Activated CD8-positive, alpha-beta memory T cell treated with anti-CD3 and anti-CD28 coated beads, Interleukin-2, amount 10 ng/mL, durations not matched to agents 7 days and 5 days (primary cell): Measurements from ENCODE around the gene KREMEN2. TPM values are rescaled to one million over a fixed set of nuclear protein-coding genes. Genes with fewer than 3 reads are reported as not detected.

ENCODE experiments used
- ATAC-seq: fragments of 150-1000 bp; cut with Tn5 transposase; one replicate; pipeline ENCODE4 v1.10.0; 2021; ENCODE audit warnings: moderate library complexity
- CTCF ChIA-PET: fragments of 350-600 bp; sonication (Branson Sonifier 250); formaldehyde crosslinking; loops from one replicate; lab custom pipeline; 2021; ENCODE audit warnings: antibody characterized with exemption; lab: Charles Lee
- DNase-seq: peaks from one replicate; pipeline ENCODE4 v3.0.0-alpha.2; 2020
- H3K27ac Mint-ChIP-seq: one replicate; pipeline ENCODE4 v1.8.0; 2021; ENCODE audit warnings: mild to moderate bottlenecking, mixed read lengths
- H3K27me3 Mint-ChIP-seq: one replicate; pipeline ENCODE4 v1.8.0; 2021; ENCODE audit warnings: mixed read lengths
- H3K36me3 Mint-ChIP-seq: one replicate; pipeline ENCODE4 v1.8.0; 2021; ENCODE audit warnings: mild to moderate bottlenecking, mixed read lengths
- H3K4me1 Mint-ChIP-seq: one replicate; pipeline ENCODE4 v1.8.0; 2021; ENCODE audit warnings: mixed read lengths
- H3K4me3 Mint-ChIP-seq: one replicate; pipeline ENCODE4 v1.8.0; 2021; ENCODE audit warnings: mild to moderate bottlenecking, moderate library complexity, mixed read lengths
- H3K9me3 Mint-ChIP-seq: one replicate; pipeline ENCODE4 v1.8.0; 2022; ENCODE audit warnings: low read depth, mixed read lengths
- total RNA-seq, 2 experiments: library from RNA; stranded (reverse); gene quantifications; one replicate each; pipeline ENCODE4 v1.2.3, GENCODE V29; 2021

The KREMEN2 gene
- total RNA-seq, 2 experiments from 2014 or later = 0.35 to 0.40 TPM

- Mint-ChIP-seq H3K27me3 (peaks cover 35% of the 10 kb centered on the region), H3K36me3 (no peaks in the 10 kb centered on the region), H3K9me3 (no peaks in the 10 kb centered on the region), H3K4me3 (no peak overlapping the region), H3K27ac (no peak overlapping the region), H3K4me1 (peaks cover 10% of the 10 kb centered on the region)
- ATAC-seq = no peak
- CTCF ChIA-PET = interaction anchor here (0.8 to 1.7 kb wide), 5 partner anchors 8 to 71 kb away, joined by 3 to 8 read pairs (median 5); no protein-coding TSS in a partner anchor
- no peak for DNase-seq
Observed at GRCh38 chr16:2960183-2961010, 3.7 kb upstream of the KREMEN2 start.

- DNase-seq (no peak), ATAC-seq (no peak)
- no peak overlapping the region for H3K27ac Mint-ChIP-seq
- H3K9me3 Mint-ChIP-seq = no peaks in the 10 kb centered on the region
- peaks cover 18% of the 10 kb centered on the region for H3K4me1 Mint-ChIP-seq
- H3K36me3 Mint-ChIP-seq = no peaks in the 10 kb centered on the region
- peaks cover 35% of the 10 kb centered on the region for H3K27me3 Mint-ChIP-seq
- CTCF ChIA-PET = interaction anchor here (0.6 to 2.4 kb wide), 10 partner anchors 8 to 43 kb away, joined by 3 to 6 read pairs (median 4); no protein-coding TSS in a partner anchor
- no peak overlapping the region for H3K4me3 Mint-ChIP-seq
Observed at GRCh38 chr16:2962334-2963073, 1.6 kb upstream of the KREMEN2 start.

GRCh38 chr16:2963074-2963722 lies 877 bp upstream of the KREMEN2 start:
- ATAC-seq = no peak
- peaks cover under 1% of the 10 kb centered on the region for H3K36me3 Mint-ChIP-seq

GRCh38 chr16:2964475-2965336 lies 631 bp downstream of the KREMEN2 start:
- H3K4me3 Mint-ChIP-seq = peak overlapping the region; percentile 43
- CTCF ChIA-PET = interaction anchor here (0.7 to 2.0 kb wide), 12 partner anchors 13 to 211 kb away, joined by 3 to 5 read pairs (median 4); partner anchors contain the start of gene FLYWCH1
- peak; percentile 30 for ATAC-seq
- no peaks in the 10 kb centered on the region for H3K9me3 Mint-ChIP-seq
- peaks cover 30% of the 10 kb centered on the region for H3K4me1 Mint-ChIP-seq
- peaks cover 2% of the 10 kb centered on the region for H3K36me3 Mint-ChIP-seq
- DNase-seq = peak; percentile 81
- H3K27ac Mint-ChIP-seq = no peak overlapping the region
- peaks cover 41% of the 10 kb centered on the region for H3K27me3 Mint-ChIP-seq

More at GRCh38 chr16:2963074-2963722, 877 bp upstream of the KREMEN2 start:
- H3K4me1 Mint-ChIP-seq = peaks cover 23% of the 10 kb centered on the region
- CTCF ChIA-PET = interaction anchor here (0.6 to 2.4 kb wide), 7 partner anchors 12 to 44 kb away, joined by 3 to 6 read pairs (median 4); no protein-coding TSS in a partner anchor
- peaks cover 39% of the 10 kb centered on the region for H3K27me3 Mint-ChIP-seq
- H3K9me3 Mint-ChIP-seq = no peaks in the 10 kb centered on the region
- no peak for DNase-seq
- H3K4me3 Mint-ChIP-seq = no peak overlapping the region
- no peak overlapping the region for H3K27ac Mint-ChIP-seq

GRCh38 chr16:2966043-2966807 lies 2.1 kb downstream of the KREMEN2 start:
- CTCF ChIA-PET = interaction anchor here (0.8 to 1.6 kb wide), 6 partner anchors 38 to 61 kb away, joined by 3 to 5 read pairs (median 4); partner anchors contain the start of gene TNFRSF12A
- ATAC-seq = no peak
- peaks cover 4% of the 10 kb centered on the region for H3K36me3 Mint-ChIP-seq
- peak overlapping the region; percentile 43 for H3K4me3 Mint-ChIP-seq
- no peaks in the 10 kb centered on the region for H3K9me3 Mint-ChIP-seq
- H3K27ac Mint-ChIP-seq = no peak overlapping the region
- no peak for DNase-seq
- H3K4me1 Mint-ChIP-seq = peaks cover 38% of the 10 kb centered on the region
- H3K27me3 Mint-ChIP-seq = peaks cover 35% of the 10 kb centered on the region

GRCh38 chr16:2966808-2967191 lies 2.7 kb downstream of the KREMEN2 start:
- ATAC-seq (no peak), DNase-seq (no peak)
- Mint-ChIP-seq H3K27me3 (peaks cover 33% of the 10 kb centered on the region), H3K4me3 (no peak overlapping the region), H3K36me3 (peaks cover 4% of the 10 kb centered on the region), H3K9me3 (no peaks in the 10 kb centered on the region), H3K27ac (no peak overlapping the region), H3K4me1 (peaks cover 36% of the 10 kb centered on the region)
- CTCF ChIA-PET = interaction anchor here (1.0 to 2.0 kb wide), 6 partner anchors 11 to 62 kb away, joined by 3 to 8 read pairs (median 4); no protein-coding TSS in a partner anchor

- ATAC-seq (no peak), DNase-seq (no peak)
- CTCF ChIA-PET = interaction anchor here (1.0 to 2.0 kb wide), 7 partner anchors 11 to 61 kb away, joined by 3 to 8 read pairs (median 3); no protein-coding TSS in a partner anchor
- Mint-ChIP-seq H3K4me3 (no peak overlapping the region), H3K9me3 (no peaks in the 10 kb centered on the region), H3K4me1 (peaks cover 40% of the 10 kb centered on the region), H3K36me3 (peaks cover 8% of the 10 kb centered on the region), H3K27me3 (peaks cover 29% of the 10 kb centered on the region), H3K27ac (no peak overlapping the region)
Observed at GRCh38 chr16:2967211-2967631, 3.1 kb downstream of the KREMEN2 start.

- CTCF ChIA-PET = interaction anchor here (0.6 to 2.0 kb wide), 8 partner anchors 10 to 377 kb away, joined by 3 to 8 read pairs (median 3); no protein-coding TSS in a partner anchor
- H3K9me3 Mint-ChIP-seq = no peaks in the 10 kb centered on the region
- ATAC-seq (no peak), DNase-seq (no peak)
- H3K36me3 Mint-ChIP-seq = peaks cover 10% of the 10 kb centered on the region
- peaks cover 40% of the 10 kb centered on the region for H3K4me1 Mint-ChIP-seq
- H3K4me3 Mint-ChIP-seq = no peak overlapping the region
- H3K27ac Mint-ChIP-seq = no peak overlapping the region
- peaks cover 25% of the 10 kb centered on the region for H3K27me3 Mint-ChIP-seq
Observed at GRCh38 chr16:2967721-2968161, 3.7 kb downstream of the KREMEN2 start.

GRCh38 chr16:2968368-2968737 lies 4.3 kb downstream of the KREMEN2 start:
- DNase-seq (no peak), ATAC-seq (no peak)
- CTCF ChIA-PET = interaction anchor here (0.6 to 2.0 kb wide), 4 partner anchors 9 to 378 kb away, joined by 3 to 8 read pairs (median 4); no protein-coding TSS in a partner anchor
- Mint-ChIP-seq H3K4me1 (peaks cover 40% of the 10 kb centered on the region), H3K27ac (peak overlapping the region; percentile 76), H3K4me3 (peak overlapping the region; percentile 71), H3K27me3 (peaks cover 23% of the 10 kb centered on the region), H3K9me3 (no peaks in the 10 kb centered on the region), H3K36me3 (peaks cover 12% of the 10 kb centered on the region)

- CTCF ChIA-PET = interaction anchor here (0.7 to 2.0 kb wide), 13 partner anchors 7 to 190 kb away, joined by 3 to 28 read pairs (median 4); partner anchors contain the start of gene PKMYT1
- H3K4me1 Mint-ChIP-seq = peaks cover 38% of the 10 kb centered on the region
- peaks cover 18% of the 10 kb centered on the region for H3K27me3 Mint-ChIP-seq
- no peaks in the 10 kb centered on the region for H3K9me3 Mint-ChIP-seq
- DNase-seq (peak; percentile 89), ATAC-seq (peak; percentile 75)
- peak within 1 kb of the TSS; percentile 73 for H3K4me3 Mint-ChIP-seq
- peak within 1 kb of the TSS; percentile 77 for H3K27ac Mint-ChIP-seq
- peaks cover 13% of the 10 kb centered on the region for H3K36me3 Mint-ChIP-seq
Observed at GRCh38 chr16:2968738-2969544, 4.9 kb downstream of the KREMEN2 start, which contains the start of gene PAQR4. Gene PAQR4 (plus strand): TSS chr16:2969348. CDS start chr16:2969675, 327 bp downstream.
